Measurements from ENCODE around the gene FAM237B. TPM values are rescaled to one million over a fixed set of nuclear protein-coding genes. Genes with fewer than 3 reads are reported as not detected.
"Not testable (repeated sequence)": the region's sequence is repeated elsewhere in the genome, so short reads cannot be mapped to it uniquely, and the experiment has no call there.

Gene FAM237B
- not detected for total RNA-seq
- not detected for total RNA-seq (2013)

DNA sequence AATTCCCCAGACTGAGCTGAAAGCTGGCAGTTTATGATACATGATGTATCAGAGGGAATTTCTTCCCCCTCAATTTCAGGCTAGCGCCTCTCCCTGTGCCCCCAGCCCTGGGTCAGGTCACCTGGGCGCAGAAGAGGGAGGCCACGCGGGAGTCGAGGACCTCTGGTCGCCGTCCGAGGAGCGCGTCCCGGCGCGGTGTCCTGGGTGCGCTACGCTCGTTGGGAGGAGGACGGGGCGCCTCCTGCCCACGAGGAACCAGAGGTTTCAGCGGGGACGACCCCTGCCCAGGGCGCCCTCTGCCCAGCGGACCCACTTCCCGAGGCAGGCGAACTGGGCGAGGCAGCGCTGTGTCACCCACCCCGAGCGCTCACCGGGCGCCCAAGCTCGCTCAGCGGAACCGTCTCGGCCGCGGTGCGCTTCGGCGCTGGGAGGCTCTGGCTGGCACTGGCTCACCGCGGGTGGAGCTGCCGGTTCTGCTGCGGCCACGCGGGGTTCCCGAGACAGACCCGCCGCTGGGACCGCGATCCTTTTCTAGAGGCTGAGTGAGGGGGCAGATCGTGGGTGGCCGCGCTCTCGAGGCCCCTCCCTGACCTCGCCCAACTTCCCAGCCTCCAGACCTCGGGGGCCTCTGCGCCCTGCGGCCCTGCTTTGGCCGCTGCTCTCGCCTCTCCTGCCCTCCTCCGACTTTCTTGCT lies at the start of gene FAM237B:
Gene FAM237B (minus strand): TSS at position 504 of the 694 bp plus-strand sequence. CDS start 1,556 bp downstream, outside the sequence.
- H3K27ac ChIP-seq (ENCODE audit: low read length): no peak within 1 kb of the TSS
- peak in 2 of 3 donors; percentile 27 to 30 for ATAC-seq
- no peak within 1 kb of the TSS for H3K4me3 ChIP-seq (ENCODE audit: low read length)
- no peak for DNase-seq
- Mint-ChIP-seq H3K9me3 (no peaks in the 10 kb centered on the region), H3K36me3 (no peaks in the 10 kb centered on the region), H3K27me3 (ENCODE audit: low read depth in 2 of 2) (peaks cover 36 to 68% of the 10 kb centered on the region in 2 donors), H3K27ac (no peak within 1 kb of the TSS), H3K4me3 (no peak within 1 kb of the TSS), H3K4me1 (no peaks in the 10 kb centered on the region)
- WGBS (ENCODE audit: insufficient coverage): 5% methylated on average over 62 of the region's 62 CpGs
- TF ChIP-seq, protein P1, sequence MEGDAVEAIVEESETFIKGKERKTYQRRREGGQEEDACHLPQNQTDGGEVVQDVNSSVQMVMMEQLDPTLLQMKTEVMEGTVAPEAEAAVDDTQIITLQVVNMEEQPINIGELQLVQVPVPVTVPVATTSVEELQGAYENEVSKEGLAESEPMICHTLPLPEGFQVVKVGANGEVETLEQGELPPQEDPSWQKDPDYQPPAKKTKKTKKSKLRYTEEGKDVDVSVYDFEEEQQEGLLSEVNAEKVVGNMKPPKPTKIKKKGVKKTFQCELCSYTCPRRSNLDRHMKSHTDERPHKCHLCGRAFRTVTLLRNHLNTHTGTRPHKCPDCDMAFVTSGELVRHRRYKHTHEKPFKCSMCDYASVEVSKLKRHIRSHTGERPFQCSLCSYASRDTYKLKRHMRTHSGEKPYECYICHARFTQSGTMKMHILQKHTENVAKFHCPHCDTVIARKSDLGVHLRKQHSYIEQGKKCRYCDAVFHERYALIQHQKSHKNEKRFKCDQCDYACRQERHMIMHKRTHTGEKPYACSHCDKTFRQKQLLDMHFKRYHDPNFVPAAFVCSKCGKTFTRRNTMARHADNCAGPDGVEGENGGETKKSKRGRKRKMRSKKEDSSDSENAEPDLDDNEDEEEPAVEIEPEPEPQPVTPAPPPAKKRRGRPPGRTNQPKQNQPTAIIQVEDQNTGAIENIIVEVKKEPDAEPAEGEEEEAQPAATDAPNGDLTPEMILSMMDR (IDR thresholded peaks at IDR 0.05): no peak
- H3K36me3 ChIP-seq (ENCODE audit: control insufficient read depth, insufficient read depth, low read length): no peaks in the 10 kb centered on the region
- H3K27me3 ChIP-seq (ENCODE audit: control insufficient read depth, insufficient read depth, low read length): peaks cover 30% of the 10 kb centered on the region
- H3K4me1 ChIP-seq (ENCODE audit: control insufficient read depth, insufficient read depth, low read length): no peaks in the 10 kb centered on the region
- H3K9me3 ChIP-seq (ENCODE audit: control insufficient read depth, insufficient read depth, low read length): no peaks in the 10 kb centered on the region
- intact Hi-C loops (cut with micrococcal nuclease): no loop called here

- Mint-ChIP-seq H3K4me1 (peaks cover 42 to 48% of the 10 kb centered on the region in 2 donors), H3K27me3 (ENCODE audit: low read depth in 2 of 2) (no peaks in the 10 kb centered on the region), H3K27ac (no peak overlapping the region), H3K36me3 (peaks cover 14% of the 10 kb centered on the region), H3K4me3 (no peak overlapping the region), H3K9me3 (peaks cover 0 to 2% of the 10 kb centered on the region in 2 donors)
- Histone ChIP-seq H3K9me3 (ENCODE audit: control insufficient read depth, insufficient read depth, low read length) (no peaks in the 10 kb centered on the region), H3K27me3 (ENCODE audit: control insufficient read depth, insufficient read depth, low read length) (no peaks in the 10 kb centered on the region), H3K36me3 (ENCODE audit: control insufficient read depth, insufficient read depth, low read length) (peaks cover 33% of the 10 kb centered on the region), H3K4me1 (ENCODE audit: control insufficient read depth, insufficient read depth, low read length) (peaks cover 4% of the 10 kb centered on the region), H3K27ac (ENCODE audit: low read length) (no peak overlapping the region), H3K4me3 (ENCODE audit: low read length) (no peak overlapping the region)
- TF ChIP-seq, protein P1 (IDR thresholded peaks at IDR 0.05): no peak
- DNase-seq: no peak
- intact Hi-C loops (cut with micrococcal nuclease): no loop called here
- ATAC-seq: no peak
Observed at GRCh38 chr7:90351987-90352386, 30.9 kb upstream of the FAM237B start.

DNA sequence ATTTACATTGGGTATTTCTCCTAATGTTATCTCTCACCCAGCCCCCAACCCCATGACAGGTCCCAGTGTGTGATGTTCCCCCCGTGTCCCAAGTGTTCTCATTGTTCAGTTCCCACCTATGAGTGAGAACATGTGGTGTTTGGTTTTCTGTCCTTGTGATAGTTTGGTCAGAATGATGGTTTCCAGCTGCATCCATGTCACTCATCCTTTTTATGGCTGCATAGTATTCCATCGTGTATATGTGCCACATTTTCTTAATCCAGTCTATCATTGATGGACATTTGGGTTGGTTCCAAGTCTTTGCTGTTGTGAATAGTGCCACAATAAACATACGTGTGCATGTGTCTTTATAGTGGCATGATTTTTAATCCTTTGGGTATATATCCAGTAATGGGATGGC lies 28.9 kb upstream of the FAM237B start:
- WGBS (ENCODE audit: insufficient coverage): 100% methylated on average over 1 of the region's 3 CpGs

DNA sequence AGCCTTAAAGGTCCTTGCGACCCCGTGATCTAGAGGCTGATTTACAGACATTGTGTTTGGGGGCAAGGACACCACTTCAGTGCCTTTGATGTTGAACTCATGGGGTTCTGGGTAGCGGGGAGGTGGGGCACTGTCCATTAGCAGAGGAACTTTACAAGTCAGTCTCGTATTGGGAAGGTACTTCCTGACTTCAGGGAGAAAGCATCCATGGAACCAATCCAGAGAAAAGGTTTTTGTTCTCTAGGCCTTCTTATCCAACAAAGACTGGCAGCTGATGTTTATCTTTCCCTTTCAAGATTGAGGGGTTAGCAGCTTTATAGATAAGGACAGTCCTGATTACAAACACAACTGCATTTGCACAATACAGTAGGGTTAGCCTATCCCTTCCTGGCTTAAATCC lies 28.2 kb upstream of the FAM237B start:
- peak overlapping the region; percentile 41 for H3K4me3 Mint-ChIP-seq
- peaks cover 8% of the 10 kb centered on the region for H3K36me3 ChIP-seq (ENCODE audit: control insufficient read depth, insufficient read depth, low read length)
- peaks cover 11% of the 10 kb centered on the region for H3K4me1 ChIP-seq (ENCODE audit: control insufficient read depth, insufficient read depth, low read length)
- 95% methylated on average over 4 of the region's 4 CpGs for WGBS (ENCODE audit: insufficient coverage)
- H3K9me3 ChIP-seq (ENCODE audit: control insufficient read depth, insufficient read depth, low read length): no peaks in the 10 kb centered on the region
- TF ChIP-seq, protein P1 (IDR thresholded peaks at IDR 0.05): no peak
- no peaks in the 10 kb centered on the region for H3K27me3 Mint-ChIP-seq (ENCODE audit: low read depth in 2 of 2)
- no peaks in the 10 kb centered on the region for H3K27me3 ChIP-seq (ENCODE audit: control insufficient read depth, insufficient read depth, low read length)
- DNase-seq (no peak), ATAC-seq (no peak)
- H3K4me3 ChIP-seq (ENCODE audit: low read length): no peak overlapping the region
- no peaks in the 10 kb centered on the region for H3K36me3 Mint-ChIP-seq
- peak overlapping the region; percentile 75 to 93 for H3K27ac Mint-ChIP-seq
- H3K27ac ChIP-seq (ENCODE audit: low read length): no peak overlapping the region
- peaks cover 49 to 67% of the 10 kb centered on the region in 2 donors for H3K4me1 Mint-ChIP-seq
- intact Hi-C loops (cut with micrococcal nuclease): loop anchor here (5.0 kb wide), 1 partner anchor 1783 kb away; the partner anchor contains the start of gene CYP51A1
- no peaks in the 10 kb centered on the region for H3K9me3 Mint-ChIP-seq

More for the DNA sequence above, 28.9 kb upstream of the FAM237B start:
- peaks cover 11% of the 10 kb centered on the region for H3K4me1 ChIP-seq (ENCODE audit: control insufficient read depth, insufficient read depth, low read length)
- DNase-seq; H3K9me3 Mint-ChIP-seq; ATAC-seq; H3K36me3 Mint-ChIP-seq; H3K27me3 ChIP-seq (ENCODE audit: control insufficient read depth, insufficient read depth, low read length); H3K4me3 Mint-ChIP-seq; H3K27ac ChIP-seq (ENCODE audit: low read length); intact Hi-C loops (cut with micrococcal nuclease); H3K4me3 ChIP-seq (ENCODE audit: low read length); H3K27me3 Mint-ChIP-seq (ENCODE audit: low read depth in 2 of 2); H3K9me3 ChIP-seq (ENCODE audit: control insufficient read depth, insufficient read depth, low read length): not testable (repeated sequence)
- H3K36me3 ChIP-seq (ENCODE audit: control insufficient read depth, insufficient read depth, low read length): peaks cover 15% of the 10 kb centered on the region
- Mint-ChIP-seq H3K27ac (peak overlapping the region; percentile 47 to 93), H3K4me1 (peaks cover 48 to 63% of the 10 kb centered on the region in 2 donors)

Data from natural killer cell (primary cell).